Measurements from ENCODE around the gene RPL38.

RPL38 gene

GRCh38 chr17:74252211-74252610, 48.7 kb downstream of the RPL38 start:
- no peak for DNase-seq

DNA sequence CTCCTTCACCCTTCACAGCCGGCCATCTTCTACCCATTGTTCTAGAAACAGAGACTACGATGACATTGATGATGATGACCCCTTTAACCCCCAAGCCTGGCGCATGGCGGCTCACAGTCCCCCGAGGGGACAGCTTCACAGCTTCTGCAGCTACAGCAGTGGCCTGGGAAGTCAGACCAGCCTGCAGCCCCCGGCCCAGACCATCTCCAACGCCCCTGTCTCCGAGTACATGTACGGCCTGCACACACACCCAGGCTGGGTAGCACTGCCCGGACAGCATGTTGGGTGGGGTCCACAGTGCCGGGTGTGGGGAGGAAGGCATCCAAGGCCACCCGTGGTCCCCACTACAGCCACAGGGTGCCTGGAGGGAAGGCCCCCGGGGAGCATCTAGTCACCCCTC, 49.6 kb downstream of the RPL38 start:
- no peak for DNase-seq

DNA sequence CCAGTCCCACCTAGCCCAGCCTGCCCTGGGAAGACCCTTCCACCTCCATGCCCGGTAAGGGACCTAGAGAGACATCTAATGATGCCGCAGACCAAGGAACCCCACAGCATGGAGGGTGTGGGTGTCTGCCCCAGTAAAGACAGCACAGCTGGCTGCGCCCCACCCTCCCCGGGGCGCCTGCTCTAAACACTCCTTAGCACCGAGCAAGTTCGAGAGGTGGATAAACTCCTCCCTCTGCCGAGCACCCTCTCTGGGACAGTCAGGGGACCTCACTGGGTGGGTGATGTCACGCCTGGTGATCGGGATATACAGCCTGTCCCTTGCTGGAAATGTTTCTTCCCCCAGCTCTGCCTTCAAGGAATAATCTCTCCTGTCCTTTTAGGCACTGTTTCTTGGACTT, 53.8 kb downstream of the RPL38 start:
- no peak for DNase-seq

- DNase-seq = peak; percentile 38
These were observed 56.4 kb downstream of the RPL38 start for GRCh38 chr17:74259667-74260524.

Data from eye (tissue), 1 donor.